Measurements from ENCODE around the gene STRN4. TPM values are rescaled to one million over a fixed set of nuclear protein-coding genes. Genes with fewer than 3 reads are reported as not detected.

STRN4 gene
- total RNA-seq, 1 donor from 2014 or later, result 151 TPM

- no peak overlapping the region for H3K4me3 ChIP-seq
- TF ChIP-seq CTCF (IDR thresholded peaks at IDR 0.05), result no peak
- intact Hi-C loops (cut with DNase I), result no loop called here
- H3K36me3 ChIP-seq, result peaks cover 14 to 23% of the 10 kb centered on the region in 2 donors
- no peak overlapping the region for H3K27ac ChIP-seq
- no peaks in the 10 kb centered on the region for H3K4me1 ChIP-seq
- H3K9me3 ChIP-seq, result no peaks in the 10 kb centered on the region
- DNase-seq (ENCODE audit: low spot score in 2 of 2), result no peak
- no peaks in the 10 kb centered on the region for H3K27me3 ChIP-seq
Measured at GRCh38 chr19:46670813-46671212, 75.4 kb downstream of the STRN4 start.

Other genes with a start within 250 kb of the STRN4 start
- gene CALM3, start 145.1 kb downstream of the STRN4 start, total RNA-seq, result 159 TPM
- gene PTGIR, start 121.4 kb downstream of the STRN4 start, total RNA-seq, result 120 TPM
- not detected for gene GNG8, start 110.2 kb downstream of the STRN4 start, total RNA-seq
- gene DACT3, start 85.3 kb downstream of the STRN4 start, total RNA-seq, result 104 TPM
- gene PRKD2, start 29.3 kb downstream of the STRN4 start, total RNA-seq, result 101 TPM
- gene FKRP, start 393 bp downstream of the STRN4 start, total RNA-seq, result 11.8 TPM
- gene SLC1A5, start 42.1 kb upstream of the STRN4 start, total RNA-seq, result 86.8 TPM
- gene AP2S1, start 104.4 kb upstream of the STRN4 start, total RNA-seq, result 96.6 TPM
- gene ARHGAP35, start 114.5 kb upstream of the STRN4 start, total RNA-seq, result 23.7 TPM